WTC11 (cell line): ENCODE data around the gene MRTFA. TPM values are rescaled to one million over a fixed set of nuclear protein-coding genes. Genes with fewer than 3 reads are reported as not detected.

Source experiments
- ATAC-seq: fragments of 200-7000 bp; cut with Tn5 transposase; 2 replicates; pipeline ENCODE4 v1.10.0; 2021; ENCODE audit warnings: mild to moderate bottlenecking, moderate library complexity
- CTCF ChIA-PET: fragments of 300-600 bp; sonication (Branson Sonifier 250); formaldehyde crosslinking; loops from one replicate; lab custom pipeline; 2021; ENCODE audit warnings: antibody characterized with exemption; lab: Charles Lee
- POLR2A ChIA-PET: fragments of 350-600 bp; sonication (Branson Sonifier 250); formaldehyde crosslinking; loops from one replicate; lab custom pipeline; 2021; ENCODE audit warnings: antibody characterized with exemption; lab: Charles Lee
- DNase-seq: peaks from one replicate; pipeline ENCODE4 v3.0.0; 2021; ENCODE audit warnings: low spot score
- H3K27ac Mint-ChIP-seq: 2 replicates; pipeline ENCODE4 v1.8.0; 2021; ENCODE audit warnings: mixed read lengths
- H3K27me3 Mint-ChIP-seq: 2 replicates; pipeline ENCODE4 v1.8.0; 2021; ENCODE audit warnings: low read depth, mild to moderate bottlenecking, moderate library complexity, mixed read lengths
- H3K36me3 Mint-ChIP-seq: 2 replicates; pipeline ENCODE4 v1.8.0; 2021; ENCODE audit warnings: mixed read lengths
- H3K4me1 Mint-ChIP-seq: 2 replicates; pipeline ENCODE4 v1.8.0; 2022; ENCODE audit warnings: mixed read lengths
- H3K4me3 Mint-ChIP-seq: 2 replicates; pipeline ENCODE4 v1.8.0; 2021; ENCODE audit warnings: mild to moderate bottlenecking, moderate library complexity, mixed read lengths
- H3K9me3 Mint-ChIP-seq: 2 replicates; pipeline ENCODE4 v1.8.0; 2021; ENCODE audit warnings: mixed read lengths
- ARID4B ChIP-seq: sonication (generic); formaldehyde crosslinking; IDR thresholded peaks from 2 replicates; pipeline ENCODE4 v1.8.0; 2023; ENCODE audit warnings: missing genetic modification reagents, mild to moderate bottlenecking, borderline replicate concordance
- ESRRA ChIP-seq: sonication (generic); formaldehyde crosslinking; IDR thresholded peaks from 2 replicates; pipeline ENCODE4 v1.8.1; 2022; ENCODE audit warnings: mild to moderate bottlenecking, missing genetic modification reagents, borderline replicate concordance
- ETV6 ChIP-seq: sonication (generic); formaldehyde crosslinking; IDR thresholded peaks from 2 replicates; pipeline ENCODE4 v1.8.1; 2022; ENCODE audit warnings: mild to moderate bottlenecking, missing genetic modification reagents
- FOXK1 ChIP-seq: sonication (generic); formaldehyde crosslinking; IDR thresholded peaks from 2 replicates; pipeline ENCODE4 v1.8.0; 2022; ENCODE audit warnings: mild to moderate bottlenecking, moderate library complexity, missing genetic modification reagents
- FOXP1 ChIP-seq: sonication (generic); formaldehyde crosslinking; IDR thresholded peaks from 2 replicates; pipeline ENCODE4 v1.8.0; 2022; ENCODE audit warnings: missing genetic modification reagents, mild to moderate bottlenecking, moderate library complexity, borderline replicate concordance
- FOXP4 ChIP-seq: sonication (generic); formaldehyde crosslinking; IDR thresholded peaks from 2 replicates; pipeline ENCODE4 v1.8.0; 2022; ENCODE audit warnings: mild to moderate bottlenecking, missing genetic modification reagents
- GRHL2 ChIP-seq: fragments of 250-450 bp; sonication (Bioruptor Pico); IDR thresholded peaks from 2 replicates; pipeline ENCODE4 v1.8.0; 2022; ENCODE audit warnings: mild to moderate bottlenecking, moderate library complexity; ENCODE audit not compliant: insufficient replicate concordance, severe bottlenecking
- IRF2 ChIP-seq: sonication (generic); formaldehyde crosslinking; IDR thresholded peaks from 2 replicates; pipeline ENCODE4 v1.8.0; 2022; ENCODE audit warnings: low read depth, missing genetic modification reagents, borderline replicate concordance
- JAZF1 ChIP-seq: fragments of 250-450 bp; sonication (Bioruptor Pico); IDR thresholded peaks from 2 replicates; pipeline ENCODE4 v1.9.0; 2021; ENCODE audit warnings: moderate library complexity, mild to moderate bottlenecking, inconsistent platforms
- MYBL2 ChIP-seq: sonication (generic); formaldehyde crosslinking; IDR thresholded peaks from 2 replicates; pipeline ENCODE4 v1.8.1; 2023; ENCODE audit warnings: mild to moderate bottlenecking, moderate library complexity, missing genetic modification reagents
- NFE2L1 ChIP-seq: sonication (generic); formaldehyde crosslinking; IDR thresholded peaks from 2 replicates; pipeline ENCODE4 v1.8.1; 2023; ENCODE audit warnings: missing genetic modification reagents
- PREB ChIP-seq: sonication (generic); formaldehyde crosslinking; IDR thresholded peaks from 2 replicates; pipeline ENCODE4 v1.8.1; 2022; ENCODE audit warnings: mild to moderate bottlenecking, missing genetic modification reagents, moderate library complexity, borderline replicate concordance
- PRRX2 ChIP-seq: fragments of 250-450 bp; sonication (Bioruptor Pico); IDR thresholded peaks from 2 replicates; pipeline ENCODE4 v1.8.0; 2021; ENCODE audit warnings: mild to moderate bottlenecking
- RELA ChIP-seq: sonication (generic); formaldehyde crosslinking; IDR thresholded peaks from 2 replicates; pipeline ENCODE4 v1.8.1; 2022; ENCODE audit warnings: missing genetic modification reagents, mild to moderate bottlenecking, borderline replicate concordance
- SP1 ChIP-seq: sonication (generic); formaldehyde crosslinking; conservative IDR thresholded peaks from 2 replicates; pipeline ENCODE4 v1.8.1; 2022; ENCODE audit warnings: missing genetic modification reagents
- TEAD1 ChIP-seq: sonication (generic); formaldehyde crosslinking; IDR thresholded peaks from 2 replicates; pipeline ENCODE4 v1.8.0; 2022; ENCODE audit warnings: mild to moderate bottlenecking, missing genetic modification reagents
- ZBTB21 ChIP-seq: sonication (generic); formaldehyde crosslinking; IDR thresholded peaks from 2 replicates; pipeline ENCODE4 v1.8.1; 2023; ENCODE audit warnings: mild to moderate bottlenecking, missing genetic modification reagents, borderline replicate concordance
- ZBTB43 ChIP-seq: sonication (generic); formaldehyde crosslinking; IDR thresholded peaks from 2 replicates; pipeline ENCODE4 v1.8.1; 2023; ENCODE audit warnings: mild to moderate bottlenecking, missing genetic modification reagents
- ZMAT4 ChIP-seq: fragments of 250-450 bp; sonication (Bioruptor Pico); IDR thresholded peaks from 2 replicates; pipeline ENCODE4 v1.9.0; 2021; ENCODE audit warnings: mild to moderate bottlenecking
- ZNF423 ChIP-seq: fragments of 250-450 bp; sonication (Bioruptor Pico); IDR thresholded peaks from 2 replicates; pipeline ENCODE4 v2.1.2; 2022; ENCODE audit warnings: mild to moderate bottlenecking, moderate library complexity
- ZNF425 ChIP-seq: fragments of 250-450 bp; sonication (Bioruptor Pico); conservative IDR thresholded peaks from 2 replicates; pipeline ENCODE4 v1.9.0; 2021; ENCODE audit warnings: mild to moderate bottlenecking
- total RNA-seq: library from RNA; stranded (reverse); gene quantifications from 3 replicates; pipeline ENCODE4 v1.2.3, GENCODE V29; 2021

The MRTFA gene
- total RNA-seq, 1 experiment from 2014 or later, result 48.4 TPM

- Mint-ChIP-seq H3K27ac (peak overlapping the region; percentile 86), H3K27me3 (no peaks in the 10 kb centered on the region), H3K36me3 (no peaks in the 10 kb centered on the region), H3K4me1 (peaks cover 69% of the 10 kb centered on the region), H3K9me3 (no peaks in the 10 kb centered on the region; the same call in 1 of the 2 replicates), H3K4me3 (peak overlapping the region; percentile 55)
- POLR2A ChIA-PET, result interaction anchor here (0.7 to 1.4 kb wide), 2 partner anchors 28 to 48 kb away, joined by 3 to 5 read pairs; partner anchors contain the start of gene MRTFA
- ATAC-seq (peak; percentile 76), DNase-seq (peak; percentile 64)
- CTCF ChIA-PET, result interaction anchor here (0.6 to 4.5 kb wide), 7 partner anchors 13 to 214 kb away, joined by 3 to 133 read pairs (median 6); no protein-coding TSS in a partner anchor
- TF ChIP-seq MYBL2 (CRISPR knock-in tag) (peak; percentile 40; the same call in 1 of the 2 replicates), NFE2L1 (CRISPR knock-in tag) (0 out of 2 replicates have a peak, but pooled peaks have one; percentile 57), SP1 (CRISPR knock-in tag) (peak; percentile 66; the same call in 1 of the 2 replicates), ZBTB43 (CRISPR knock-in tag) (peak; percentile 78; the same call in 1 of the 2 replicates), ETV6 (CRISPR knock-in tag) (peak; percentile 46; the same call in 1 of the 2 replicates), ZMAT4 (no peak), PRRX2 (CRISPR knock-in tag) (no peak), IRF2 (CRISPR knock-in tag) (no peak), TEAD1 (CRISPR knock-in tag) (peak; percentile 81; the same call in 1 of the 2 replicates), FOXP4 (CRISPR knock-in tag) (peak; percentile 85; the same call in 1 of the 2 replicates), ZNF423 (CRISPR knock-in tag) (peak; percentile 28; the same call in 1 of the 2 replicates), FOXK1 (CRISPR knock-in tag) (peak; percentile 82)
These were observed 48.2 kb upstream of the MRTFA start for GRCh38 chr22:40684728-40685127.

- no peaks in the 10 kb centered on the region; the same call in 1 of the 2 replicates for H3K9me3 Mint-ChIP-seq
- ChIA-PET POLR2A (interaction anchor here (0.6 to 0.9 kb wide), 2 partner anchors 8 to 49 kb away, joined by 3 to 5 read pairs; no protein-coding TSS in a partner anchor), CTCF (interaction anchor here (0.5 to 4.5 kb wide), 5 partner anchors 10 to 245 kb away, joined by 4 to 133 read pairs (median 8); no protein-coding TSS in a partner anchor)
- H3K27me3 Mint-ChIP-seq, result no peaks in the 10 kb centered on the region
- H3K36me3 Mint-ChIP-seq, result peaks cover 4% of the 10 kb centered on the region; the same call in 1 of the 2 replicates
- no peak overlapping the region for H3K4me3 Mint-ChIP-seq
- peaks cover 70% of the 10 kb centered on the region for H3K4me1 Mint-ChIP-seq
- no peak for DNase-seq
- TF ChIP-seq ZNF425 (CRISPR knock-in tag) (no peak), MYBL2 (CRISPR knock-in tag) (no peak), GRHL2 (CRISPR knock-in tag) (no peak), RELA (no peak), PREB (CRISPR knock-in tag) (no peak), FOXP1 (no peak), ZBTB21 (CRISPR knock-in tag) (no peak), JAZF1 (CRISPR knock-in tag) (no peak), ESRRA (no peak), SP1 (CRISPR knock-in tag) (no peak), ARID4B (CRISPR knock-in tag) (no peak)
- peak overlapping the region; percentile 77 for H3K27ac Mint-ChIP-seq
- ATAC-seq, result no peak
These were observed 44.9 kb upstream of the MRTFA start for GRCh38 chr22:40681451-40681850.
